Thyroid gland (tissue), 4 donors: ENCODE measurements around the gene RBM19.

Experiments
- CTCF ChIP-seq, 6 experiments: fragments of 200-600 bp in 3 of 6; fragments of 450-650 bp in 3 of 6; sonication (generic) in 3 of 6; IDR thresholded peaks; one replicate each; pipeline ENCODE4 v1.5.1; 2016 to 2019; ENCODE audit warnings: antibody characterized with exemption in 6 of 6, mild to moderate bottlenecking in 2 of 6, inconsistent platforms in 1 of 6, moderate library complexity in 1 of 6
- POLR2A ChIP-seq, 2 donors: fragments of 450-650 bp; IDR thresholded peaks; one replicate each; pipeline ENCODE4 v1.6.1; 2017; ENCODE audit warnings: antibody characterized with exemption in 2 of 2, mild to moderate bottlenecking in 2 of 2, moderate library complexity in 1 of 2

- TF ChIP-seq POLR2A (IDR thresholded peaks at IDR 0.05), result no peak
- no peak for TF ChIP-seq CTCF (IDR thresholded peaks at IDR 0.05)
Measured at GRCh38 chr12:113770389-113770865, 195.7 kb downstream of the RBM19 start.
